Tibial artery (tissue), 4 donors: ENCODE results near the gene PLPP3.
"Not testable (repeated sequence)": the region's sequence is repeated elsewhere in the genome, so short reads cannot be mapped to it uniquely, and the experiment has no call there.

Experiments
- DNase-seq, 2 donors: peaks; one replicate each; pipeline ENCODE4 v3.0.0-alpha.2; 2019
- H3K27ac ChIP-seq, 2 donors: fragments of 200-600 bp; sonication (generic) in 1 of 2; 1 replicate in 1 of 2; 2 replicates in 1 of 2; pipeline ENCODE4 v1.5.1; 2018 to 2019; ENCODE audit warnings: mild to moderate bottlenecking in 1 of 2
- H3K27me3 ChIP-seq, 2 donors: fragments of 200-600 bp; sonication (generic) in 1 of 2; one replicate each; pipeline versions ENCODE4 v1.5.1 to v1.6.0; 2016 to 2019
- H3K36me3 ChIP-seq, 3 donors: fragments of 200-600 bp; sonication (generic) in 2 of 3; one replicate each; pipeline ENCODE4 v1.5.1; 2016 to 2019; ENCODE audit warnings: mild to moderate bottlenecking in 2 of 3
- H3K4me1 ChIP-seq, 4 donors: fragments of 200-600 bp; sonication (generic) in 2 of 4; 1 replicate in 3 of 4; 2 replicates in 1 of 4; pipeline ENCODE4 v1.5.1; 2016 to 2019
- H3K4me3 ChIP-seq, 2 donors: fragments of 200-600 bp; sonication (generic) in 1 of 2; 1 replicate in 1 of 2; 2 replicates in 1 of 2; pipeline ENCODE4 v1.5.1; 2018 to 2019; ENCODE audit warnings: mild to moderate bottlenecking in 2 of 2
- H3K9me3 ChIP-seq, 3 donors: fragments of 200-600 bp; sonication (generic) in 1 of 3; one replicate each; pipeline ENCODE4 v1.5.1; 2016 to 2019
- CTCF ChIP-seq, 2 experiments: fragments of 200-600 bp in 1 of 2; fragments of 450-650 bp in 1 of 2; IDR thresholded peaks; one replicate each; pipeline ENCODE4 v1.5.1; 2017 to 2019; ENCODE audit warnings: antibody characterized with exemption in 2 of 2, mild to moderate bottlenecking in 1 of 2, moderate library complexity in 1 of 2
- intact Hi-C: fragments of 100-400 bp; cut with DNase I; formaldehyde crosslinking; loops from one replicate; pipeline ENCODE4 v1.15.0; 2023; ENCODE audit warnings: low total_unique reads

PLPP3 gene

GRCh38 chr1:56617141-56617540 is 37.8 kb upstream of the PLPP3 start:
- TF ChIP-seq CTCF (IDR thresholded peaks at IDR 0.05), result no peak
- no peaks in the 10 kb centered on the region for H3K27me3 ChIP-seq

GRCh38 chr1:56610770-56611169 is 31.4 kb upstream of the PLPP3 start:
- H3K27me3 ChIP-seq, H3K27ac ChIP-seq, intact Hi-C loops, DNase-seq, H3K4me1 ChIP-seq, H3K36me3 ChIP-seq, H3K4me3 ChIP-seq: not testable (repeated sequence)
- H3K9me3 ChIP-seq, result peaks cover 0 to 11% (median 8%) of the 10 kb centered on the region in 3 donors

More at GRCh38 chr1:56617141-56617540, 37.8 kb upstream of the PLPP3 start:
- intact Hi-C loops, result no loop called here
- H3K4me3 ChIP-seq, result no peak overlapping the region
- no peaks in the 10 kb centered on the region for H3K9me3 ChIP-seq
- H3K27ac ChIP-seq, result no peak overlapping the region
- H3K36me3 ChIP-seq, result no peaks in the 10 kb centered on the region
- DNase-seq, result no peak
- no peaks in the 10 kb centered on the region for H3K4me1 ChIP-seq

GRCh38 chr1:56610097-56610496 is 30.7 kb upstream of the PLPP3 start:
- H3K27ac ChIP-seq, H3K4me1 ChIP-seq, H3K27me3 ChIP-seq, DNase-seq, H3K4me3 ChIP-seq, H3K36me3 ChIP-seq, intact Hi-C loops: not testable (repeated sequence)
- peaks cover 0 to 11% (median 8%) of the 10 kb centered on the region in 3 donors for H3K9me3 ChIP-seq

- H3K9me3 ChIP-seq, H3K36me3 ChIP-seq, DNase-seq, H3K4me1 ChIP-seq, H3K27ac ChIP-seq, intact Hi-C loops, H3K4me3 ChIP-seq, H3K27me3 ChIP-seq: not testable (repeated sequence)
Measured at GRCh38 chr1:56595397-56596191, 16.2 kb upstream of the PLPP3 start.

GRCh38 chr1:56591909-56592308 is 12.5 kb upstream of the PLPP3 start:
- Histone ChIP-seq H3K9me3 (peaks cover 0 to 5% (median 0%) of the 10 kb centered on the region in 3 donors), H3K4me3 (no peak overlapping the region), H3K27me3 (no peaks in the 10 kb centered on the region), H3K4me1 (no peaks in the 10 kb centered on the region), H3K36me3 (no peaks in the 10 kb centered on the region), H3K27ac (no peak overlapping the region)
- intact Hi-C loops, result no loop called here
- no peak for TF ChIP-seq CTCF (IDR thresholded peaks at IDR 0.05)
- no peak for DNase-seq

GRCh38 chr1:56590520-56591011 is 11.2 kb upstream of the PLPP3 start:
- H3K4me1 ChIP-seq, result no peaks in the 10 kb centered on the region
- H3K27me3 ChIP-seq, result no peaks in the 10 kb centered on the region
- no peak for DNase-seq
- H3K9me3 ChIP-seq, result no peaks in the 10 kb centered on the region
- intact Hi-C loops, result no loop called here
- no peaks in the 10 kb centered on the region for H3K36me3 ChIP-seq
- H3K4me3 ChIP-seq, result no peak overlapping the region
- no peak for TF ChIP-seq CTCF (IDR thresholded peaks at IDR 0.05)
- H3K27ac ChIP-seq, result no peak overlapping the region

GRCh38 chr1:56589369-56589768 is 10.0 kb upstream of the PLPP3 start:
- Histone ChIP-seq H3K9me3 (no peaks in the 10 kb centered on the region), H3K4me1 (peaks cover 0 to 4% (median 0%) of the 10 kb centered on the region in 4 donors), H3K27ac (no peak overlapping the region), H3K36me3 (no peaks in the 10 kb centered on the region), H3K27me3 (no peaks in the 10 kb centered on the region), H3K4me3 (no peak overlapping the region)
- no peak for DNase-seq
- intact Hi-C loops, result loop anchor here (5.0 kb wide), 1 partner anchor 1442 kb away; no protein-coding TSS in a partner anchor
- no peak for TF ChIP-seq CTCF (IDR thresholded peaks at IDR 0.05)
